HG02623 (cell line): ENCODE results near the gene FANCB.

Experiments
- ATAC-seq: cut with Tn5 transposase; IDR thresholded peaks from one replicate; pipeline ENCODE4 v1.9.1; 2021; ENCODE audit warnings: moderate library complexity; ENCODE audit not compliant: unreplicated experiment

The FANCB gene

DNA sequence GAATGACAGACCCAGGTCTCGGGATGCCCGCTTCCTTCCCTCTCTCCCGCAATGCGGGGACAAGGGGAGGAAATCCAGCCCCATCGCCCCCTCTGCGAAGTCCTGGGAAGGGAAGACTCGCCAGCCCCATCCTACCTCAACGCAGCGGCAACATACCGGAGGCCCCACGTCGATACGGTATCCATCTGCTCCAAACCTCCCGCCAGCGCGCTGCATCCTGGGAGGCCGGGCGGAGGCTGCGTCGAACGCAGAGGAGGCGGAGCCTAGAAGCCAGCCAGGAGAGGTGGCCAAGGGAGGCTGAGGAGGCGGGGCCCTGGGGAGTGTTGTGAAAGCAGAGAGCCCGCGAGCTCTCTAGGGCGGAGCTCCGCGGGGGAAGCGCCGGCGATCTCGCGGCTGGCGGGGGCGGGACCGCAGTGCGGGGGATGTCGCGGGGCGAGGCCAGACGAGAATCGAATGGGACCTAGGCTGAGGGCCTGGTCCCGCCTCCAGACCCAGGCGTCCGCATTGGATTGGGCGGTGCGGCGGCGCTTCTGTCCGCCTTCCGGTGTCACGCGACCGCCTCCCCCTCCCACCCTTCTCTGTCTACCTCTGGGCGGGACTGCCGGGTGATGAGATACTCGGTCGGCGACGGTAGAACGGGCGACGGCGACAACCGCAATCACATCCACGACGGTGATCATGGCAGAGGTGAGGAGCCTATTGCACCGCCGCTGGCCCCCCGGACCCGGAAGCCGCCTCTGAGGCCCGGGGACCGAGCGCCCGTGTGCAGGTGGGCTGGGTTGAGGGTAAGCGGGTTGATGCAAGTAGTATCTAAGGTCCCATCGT lies at the start of gene FANCB, which contains the start of gene MOSPD2:
TSS of gene FANCB (minus strand) at position 219 of the 825 bp plus-strand sequence. CDS start 7,559 bp downstream, outside the sequence.
TSS of gene MOSPD2 (plus strand) at position 571 of the 825 bp plus-strand sequence. CDS start at position 679, 108 bp downstream.
- peak; percentile 96 for ATAC-seq

DNA sequence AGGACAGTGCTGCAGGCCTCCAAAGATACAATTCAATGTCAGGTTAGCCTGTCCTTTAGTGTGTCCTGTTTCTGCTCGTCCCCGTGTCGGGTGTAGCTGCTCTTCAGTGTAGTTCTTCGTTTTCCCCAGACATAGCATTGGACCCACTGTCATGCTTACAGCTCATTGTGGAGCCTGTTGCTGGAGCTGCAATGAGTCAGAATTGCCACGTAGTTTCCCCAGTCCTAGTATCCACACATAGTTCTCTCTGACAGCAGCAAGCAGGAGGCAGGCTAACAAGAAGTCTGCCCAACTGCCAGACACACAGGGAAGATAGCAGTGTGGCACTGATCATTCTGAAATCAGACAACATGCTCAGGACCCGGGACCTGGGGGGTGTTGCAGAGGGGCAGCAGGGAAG lies 49.6 kb upstream of the FANCB start:
- ATAC-seq, result no peak

DNA sequence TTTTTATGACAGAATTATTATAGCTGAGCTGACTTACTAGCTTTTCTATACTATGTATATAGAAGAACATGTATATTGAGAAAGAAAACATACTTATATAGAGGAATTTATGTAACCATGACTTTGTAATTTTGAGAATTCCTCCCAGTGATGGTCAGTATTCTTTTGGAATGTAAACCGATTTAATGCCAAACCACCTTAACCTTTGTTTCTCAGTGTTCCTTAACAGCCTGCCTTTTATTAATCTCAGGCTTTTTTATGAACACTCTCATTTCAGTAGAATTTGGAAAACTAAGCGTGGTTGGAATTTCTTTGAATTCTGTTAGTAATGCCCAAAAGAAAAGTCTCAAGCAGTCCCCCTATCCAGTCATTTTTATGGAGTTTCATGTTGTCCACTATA lies 47.3 kb upstream of the FANCB start:
- no peak for ATAC-seq

DNA sequence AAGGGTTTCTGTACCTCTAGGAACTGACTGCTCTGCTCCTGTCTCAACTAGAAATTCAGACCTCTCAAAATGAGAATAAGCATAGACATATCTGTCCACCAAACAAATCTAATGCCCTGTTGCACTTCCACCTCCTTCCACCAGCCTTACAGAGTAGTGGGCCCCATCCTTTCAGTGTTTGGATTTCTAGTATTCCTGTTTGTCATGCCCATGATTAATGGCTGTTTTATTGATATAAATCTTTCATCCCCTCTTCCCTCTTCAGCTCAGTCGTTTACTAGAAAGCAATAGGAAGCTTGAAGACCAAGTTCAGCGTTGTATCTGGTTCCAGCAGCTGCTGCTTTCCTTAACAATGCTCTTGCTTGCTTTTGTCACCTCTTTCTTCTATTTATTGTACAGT lies 46.5 kb upstream of the FANCB start:
- no peak for ATAC-seq

DNA sequence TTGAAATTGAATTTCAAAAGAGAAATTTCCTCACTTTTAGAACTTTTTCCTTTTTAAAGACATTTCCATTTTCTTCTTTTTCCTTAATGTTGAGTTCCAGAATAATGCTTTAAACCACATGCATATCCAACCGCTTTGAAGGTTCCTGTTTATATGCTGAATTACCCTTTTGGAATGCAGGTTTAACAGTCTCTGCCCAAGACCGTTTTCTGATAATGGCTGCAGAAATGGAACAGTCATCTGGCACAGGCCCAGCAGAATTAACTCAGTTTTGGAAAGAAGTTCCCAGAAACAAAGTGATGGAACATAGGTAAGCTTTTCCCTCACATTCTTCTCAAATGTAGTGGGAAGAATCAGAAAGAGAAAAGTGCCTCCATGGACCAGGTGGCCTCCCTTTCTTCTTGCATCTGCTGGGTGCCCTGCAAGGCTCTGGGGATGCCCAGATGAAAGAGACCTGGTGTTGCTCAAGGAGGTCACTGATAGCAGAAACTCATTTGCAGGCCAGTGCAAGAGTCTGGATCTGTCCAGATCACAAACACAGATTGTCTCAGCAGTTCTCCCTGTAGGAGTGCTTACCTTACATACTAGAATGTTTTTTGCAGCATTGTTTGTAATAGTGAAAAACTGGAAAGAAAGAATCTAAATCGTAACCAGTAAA lies 43.3 kb upstream of the FANCB start:
- ATAC-seq, result no peak

DNA sequence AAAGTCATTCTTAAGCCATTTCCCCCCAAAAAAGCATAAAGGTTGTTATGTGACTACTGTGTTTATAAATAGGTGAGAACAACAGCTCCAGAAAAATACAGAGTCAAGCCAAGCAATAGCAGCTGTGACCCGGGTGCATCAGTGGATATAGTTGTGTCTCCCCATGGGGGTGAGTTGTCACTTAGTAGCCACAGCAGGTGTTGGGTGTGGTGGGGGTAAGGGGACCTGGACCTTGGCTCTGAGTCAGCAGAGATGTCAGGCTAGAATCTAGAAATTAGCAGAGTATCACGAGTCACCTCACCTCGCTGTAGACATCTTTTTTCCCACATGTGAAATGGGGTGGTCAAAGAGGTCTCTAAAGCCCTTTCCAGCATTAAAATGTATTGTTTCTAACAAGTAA lies 42.7 kb upstream of the FANCB start:
- ATAC-seq, result no peak

DNA sequence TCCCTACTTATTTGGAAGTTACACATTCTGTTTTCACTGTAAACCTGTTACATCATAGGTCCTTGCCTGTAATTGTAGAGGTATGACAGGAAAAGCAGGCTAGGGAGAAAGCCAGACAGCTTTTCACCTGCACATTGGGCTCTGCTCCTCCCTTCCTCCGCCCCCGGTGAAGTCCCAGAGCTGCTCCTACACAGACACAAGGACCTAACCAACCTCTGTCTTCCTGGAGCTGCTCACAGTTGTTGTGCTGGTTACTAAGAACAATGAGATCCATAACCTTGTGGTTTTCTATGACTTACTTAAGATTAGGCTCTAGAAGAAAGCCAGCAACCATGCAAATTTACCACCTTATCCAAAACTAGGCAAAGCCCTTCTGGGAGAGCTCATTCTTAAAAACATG lies 40.4 kb upstream of the FANCB start:
- no peak for ATAC-seq

DNA sequence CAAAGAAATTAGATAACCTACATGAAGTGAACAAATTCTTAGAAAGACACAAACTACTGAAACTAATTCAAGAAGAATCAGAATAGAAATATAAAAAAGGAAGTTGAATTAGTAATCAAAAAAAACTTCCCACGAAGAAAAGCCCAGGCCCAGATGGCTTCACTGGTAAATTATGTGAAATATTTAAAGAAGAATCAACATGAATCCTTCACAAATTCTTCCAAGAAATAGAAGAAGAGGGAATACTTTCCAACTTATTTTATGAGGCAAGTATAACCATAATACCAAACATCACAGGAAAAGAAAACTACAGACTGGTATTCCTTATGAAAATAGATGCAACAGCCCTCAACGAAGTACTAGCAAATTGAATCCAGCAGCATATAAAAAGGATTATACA lies 31.0 kb upstream of the FANCB start:
- ATAC-seq, result no peak

DNA sequence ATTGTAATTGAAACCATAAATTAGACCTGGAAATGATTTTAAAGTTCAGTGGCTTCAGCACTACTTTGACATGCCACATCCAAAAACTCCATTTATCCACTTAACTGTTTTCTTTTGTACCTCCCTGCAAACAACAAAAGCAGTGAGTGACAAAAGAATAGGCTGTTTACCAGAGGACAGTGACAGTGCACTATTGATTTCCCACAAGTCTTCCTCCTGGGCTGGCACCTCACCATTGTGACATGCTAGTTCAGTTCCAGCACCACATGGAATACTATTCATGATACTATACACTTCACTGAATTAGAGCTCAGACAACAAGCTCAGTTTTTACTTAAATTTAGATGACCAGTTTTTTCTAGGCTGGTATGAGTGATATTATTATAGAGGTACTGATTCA lies 29.7 kb upstream of the FANCB start:
- ATAC-seq, result no peak

DNA sequence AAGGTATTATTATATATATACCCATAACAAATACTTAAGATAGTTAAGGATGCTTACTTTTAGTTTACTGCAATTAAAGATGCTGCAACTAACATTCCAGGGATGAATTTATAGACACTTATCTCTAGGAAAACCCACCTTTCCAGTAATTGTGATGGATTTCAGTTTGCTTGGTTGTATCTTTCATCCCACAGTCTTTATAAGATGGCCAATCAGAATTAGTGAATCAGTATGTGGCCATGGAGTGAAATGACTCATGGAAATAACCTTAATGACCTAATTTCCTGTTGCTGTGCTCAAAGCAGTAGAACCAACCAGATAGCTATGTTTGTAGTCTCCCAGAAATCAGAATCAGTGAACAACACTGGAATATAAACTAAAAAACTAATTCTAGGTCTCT lies 26.7 kb upstream of the FANCB start:
- peak; percentile 77 for ATAC-seq

DNA sequence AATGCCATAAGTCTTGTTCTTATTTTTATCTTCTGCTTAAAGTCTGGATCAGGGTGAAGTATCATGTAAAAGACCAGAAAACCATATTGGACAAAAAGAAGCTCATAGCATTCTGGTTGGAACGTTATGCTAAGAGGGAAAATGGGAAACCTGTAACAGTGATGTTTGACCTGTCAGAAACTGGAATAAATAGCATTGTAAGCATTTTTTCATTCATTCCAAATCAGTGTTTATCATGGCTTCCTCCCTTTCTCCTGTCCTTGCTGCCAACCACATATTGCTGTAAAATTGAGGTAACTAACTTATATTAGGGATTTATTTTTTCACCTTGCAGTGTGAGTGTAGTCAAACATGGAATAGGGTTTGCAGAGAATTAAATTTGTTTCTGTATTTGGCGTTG lies 24.2 kb upstream of the FANCB start:
- ATAC-seq, result no peak

DNA sequence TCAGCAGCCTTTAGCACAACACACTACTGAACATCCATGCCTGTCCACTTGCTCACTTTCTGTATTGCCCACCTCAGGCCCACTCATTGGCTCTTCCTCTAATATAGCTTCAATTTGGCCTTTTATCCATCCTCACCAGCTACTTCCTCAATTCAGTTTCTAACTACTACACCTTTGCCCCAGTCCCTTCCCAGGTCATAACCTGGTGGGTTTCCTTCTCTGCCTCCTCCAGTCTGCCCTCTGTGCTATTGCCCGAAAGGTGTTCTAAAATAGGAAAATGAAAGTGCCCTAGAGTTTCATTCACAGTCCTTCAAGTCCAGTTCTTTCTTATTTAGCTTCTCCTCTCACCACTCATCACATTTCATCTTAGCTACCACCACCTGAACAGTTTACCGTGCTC lies 23.4 kb upstream of the FANCB start:
- no peak for ATAC-seq

DNA sequence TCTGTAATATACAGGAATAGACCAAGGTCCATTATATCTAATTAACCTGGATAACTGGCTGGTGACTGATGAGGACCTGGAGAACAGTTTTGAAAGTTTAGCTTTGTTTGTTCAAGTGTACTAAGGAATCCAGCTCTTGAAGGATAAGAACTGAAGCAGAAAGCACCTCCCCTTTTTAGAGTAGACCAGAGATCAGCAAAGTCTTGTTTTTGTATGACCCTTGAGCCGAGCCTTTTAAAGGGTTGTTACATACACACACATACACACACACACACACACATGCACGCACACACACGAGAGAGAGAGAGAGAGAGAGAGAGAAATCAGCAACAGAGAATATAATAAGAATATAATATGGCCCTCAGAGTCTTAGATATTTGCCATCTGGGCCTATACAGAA lies 13.4 kb upstream of the FANCB start:
- no peak for ATAC-seq

DNA sequence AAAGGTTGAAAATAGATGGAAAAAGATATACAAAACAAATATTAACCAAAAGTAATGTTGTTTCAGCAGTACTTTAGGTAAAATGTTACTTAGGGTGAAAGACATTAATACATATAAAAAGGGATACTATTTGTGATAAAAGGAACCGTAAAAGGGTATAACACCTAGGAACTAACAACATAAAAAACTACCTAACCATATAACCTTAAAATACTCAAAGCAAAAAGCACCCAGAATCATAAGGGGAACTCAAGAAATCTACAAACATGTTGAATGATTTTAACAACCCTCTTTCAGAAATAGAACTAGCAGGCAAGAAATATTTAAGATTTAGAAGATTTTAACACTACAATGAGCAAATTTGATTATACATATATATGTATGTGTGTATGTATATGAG lies 11.8 kb upstream of the FANCB start:
- no peak for ATAC-seq

DNA sequence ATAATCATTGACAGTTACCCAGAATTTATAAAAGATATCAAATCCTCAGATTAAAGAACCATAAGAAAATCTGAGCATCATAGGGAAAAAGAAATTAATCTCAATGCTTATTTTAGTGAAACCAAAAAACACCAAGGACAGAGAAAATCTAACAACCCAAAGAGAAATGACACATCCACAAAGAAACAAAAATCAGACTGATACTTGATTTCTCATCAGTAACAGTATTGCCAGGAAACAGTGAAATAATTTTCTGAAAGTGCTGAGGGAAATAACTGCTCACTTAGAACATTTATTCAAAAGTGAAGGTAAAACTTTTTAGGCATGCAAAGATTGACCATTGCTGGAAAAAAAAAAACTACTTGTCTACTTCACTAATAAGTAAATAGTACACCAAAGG lies 11.0 kb upstream of the FANCB start:
- ATAC-seq, result no peak

DNA sequence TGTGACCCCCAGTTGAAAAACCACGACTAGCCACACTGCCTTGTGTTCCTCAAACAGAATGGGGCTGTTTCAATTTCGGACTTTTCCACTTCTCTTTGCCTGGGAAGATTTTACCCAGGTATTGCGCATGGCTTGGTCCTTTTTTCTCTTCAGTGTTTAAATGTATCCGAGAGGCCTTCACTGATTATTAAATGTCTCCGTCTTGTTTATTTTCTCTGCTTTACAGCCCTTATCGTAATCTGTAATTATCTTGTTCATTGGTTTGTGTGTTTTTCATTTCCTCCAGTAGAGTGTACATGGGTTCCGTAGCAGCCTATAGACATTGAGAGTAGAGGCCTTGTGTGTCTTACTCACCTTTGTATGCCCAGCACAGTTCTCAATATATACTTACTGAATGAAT lies 2.8 kb upstream of the FANCB start:
- ATAC-seq, result no peak

DNA sequence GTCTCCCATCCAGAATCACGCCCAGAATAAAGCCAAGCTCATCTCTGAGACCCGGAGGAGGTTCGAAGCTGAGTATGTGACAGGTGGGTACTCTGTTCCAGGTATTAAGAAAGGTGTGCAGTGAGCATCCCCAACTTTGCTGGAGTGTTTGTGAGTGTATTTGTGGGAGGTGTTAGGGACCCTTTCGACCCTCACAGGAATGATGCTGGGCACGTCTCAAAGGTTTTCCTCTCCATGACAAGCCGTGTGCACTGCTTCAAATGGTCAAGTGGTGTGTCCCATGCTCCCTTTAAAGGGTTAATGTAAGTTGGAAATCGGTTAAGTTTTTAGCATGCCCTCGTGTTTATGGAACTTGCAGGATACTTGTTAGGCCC lies 794 bp upstream of the FANCB start:
- ATAC-seq, result no peak

DNA sequence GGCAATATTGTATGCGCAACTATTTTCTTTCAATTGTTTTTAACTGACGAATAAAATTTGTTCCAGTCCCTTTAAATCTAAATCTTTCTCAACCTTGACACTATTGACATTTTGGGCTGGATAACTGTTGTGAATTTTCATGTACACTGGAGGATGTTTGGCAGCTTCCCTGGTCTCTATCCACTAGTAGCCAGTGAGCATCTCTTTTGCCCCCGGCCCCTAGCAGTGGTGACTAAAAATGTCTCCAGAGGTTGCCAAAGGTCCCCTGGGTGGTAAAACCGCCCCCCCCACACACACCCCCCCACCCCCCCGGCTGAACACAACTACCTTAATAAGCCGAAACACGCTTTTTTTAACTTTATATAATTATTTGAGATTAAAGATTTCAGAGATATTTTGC lies 514 bp downstream of the FANCB start:
- ATAC-seq, result no peak

DNA sequence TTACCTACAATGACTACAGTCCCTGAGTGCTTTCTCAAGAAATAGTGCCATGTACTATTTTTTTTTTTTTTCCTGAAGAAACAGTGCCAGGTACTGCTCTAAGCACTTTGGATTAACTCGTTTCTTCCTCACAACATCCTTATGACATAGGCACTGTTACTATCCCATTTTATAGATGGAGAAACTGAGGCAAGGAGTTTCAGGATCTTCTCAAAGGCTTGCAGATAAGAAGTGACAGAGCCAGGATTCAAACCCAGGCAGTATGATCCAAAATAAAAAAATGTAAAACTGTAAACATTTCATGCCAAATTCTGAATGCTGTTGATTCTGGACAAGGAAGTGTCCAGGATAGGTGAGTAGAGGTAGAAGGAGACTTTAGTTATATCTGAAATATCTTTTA lies 1.1 kb downstream of the FANCB start:
- ATAC-seq, result no peak

DNA sequence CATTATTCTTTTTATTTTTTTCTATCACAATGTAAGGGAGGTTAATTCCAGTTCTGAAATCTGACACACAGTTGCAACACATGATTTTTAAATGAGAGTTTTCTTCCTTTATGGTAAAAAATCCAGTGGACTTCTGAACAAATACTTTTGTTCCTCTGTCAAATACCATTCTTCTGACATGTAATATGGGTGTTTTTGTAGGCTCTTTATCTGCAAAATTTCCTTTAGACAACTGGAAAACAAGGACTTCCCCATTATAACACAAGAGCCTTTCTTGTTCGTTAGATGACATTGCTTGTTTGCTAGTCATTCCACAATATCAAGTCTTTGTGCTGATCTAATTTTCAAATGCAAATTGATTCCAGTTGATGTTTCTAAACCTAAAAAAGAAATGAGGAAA lies 7.7 kb downstream of the FANCB start:
- no peak for ATAC-seq

DNA sequence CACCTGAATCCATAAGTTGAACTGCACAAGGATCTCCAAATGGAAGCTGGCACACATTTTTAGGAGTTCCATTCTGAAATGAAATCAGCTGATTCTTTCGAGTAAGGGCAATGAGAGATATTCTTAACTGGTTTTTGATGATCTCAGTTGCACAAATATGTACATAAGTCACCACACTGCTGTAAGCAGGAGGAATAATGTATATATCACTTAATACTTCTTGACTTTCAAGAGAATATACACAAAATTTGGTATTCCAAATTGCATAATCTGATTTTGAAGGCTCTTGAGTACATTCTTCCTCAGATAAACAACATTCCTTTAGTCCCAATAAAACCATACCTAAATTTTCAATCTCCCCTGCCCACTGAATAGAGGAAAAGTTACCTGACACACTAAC lies 8.2 kb downstream of the FANCB start:
- no peak for ATAC-seq

DNA sequence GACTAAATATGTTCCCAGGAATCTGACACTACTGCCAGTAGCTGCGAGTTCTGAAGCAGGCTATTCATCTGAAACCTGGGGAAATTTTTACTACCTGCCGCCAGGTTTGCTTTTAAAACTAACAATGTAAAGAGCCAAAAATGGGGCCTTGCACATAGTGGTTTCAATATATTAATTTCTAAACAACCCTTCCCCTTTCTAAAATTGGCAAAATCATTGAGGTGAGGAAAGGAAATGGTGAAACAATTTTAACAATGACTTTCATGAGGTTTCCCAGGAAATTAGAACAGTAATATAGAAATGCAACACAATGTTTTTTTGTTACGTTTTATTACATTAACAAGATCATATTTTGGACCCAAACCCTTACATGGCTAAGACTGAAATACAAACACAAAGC lies 21.3 kb downstream of the FANCB start:
- ATAC-seq, result no peak

DNA sequence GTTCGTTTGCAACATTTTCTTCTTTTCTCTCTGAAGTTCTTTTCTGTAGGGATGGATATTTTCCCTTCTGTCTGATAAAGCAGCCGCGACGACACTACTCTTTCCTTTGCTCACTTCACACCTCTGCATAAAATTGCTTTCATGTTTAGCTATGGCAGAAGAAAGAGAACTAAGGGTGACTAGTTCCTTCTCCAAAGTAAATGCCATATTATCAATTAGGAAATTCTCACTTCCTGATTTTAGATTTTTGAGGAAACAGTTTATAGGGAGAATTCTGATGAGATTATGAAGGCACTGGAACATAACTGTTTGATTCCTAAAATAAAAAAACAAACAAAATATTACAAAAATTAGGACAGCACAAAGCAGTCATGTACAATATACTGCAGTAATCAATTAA lies 29.2 kb downstream of the FANCB start:
- ATAC-seq, result no peak
